PFSK-1 (cell line): ENCODE measurements around the gene ITGA11.

Experiments used
- FOXP2 ChIP-seq: optimal IDR thresholded peaks from 2 replicates; pipeline ENCODE3; 2011; ENCODE audit warnings: borderline replicate concordance, control low read depth, inconsistent platforms; ENCODE audit not compliant: insufficient read depth; ENCODE audit errors: extremely low read length, extremely low read depth
- POLR2AphosphoS5 ChIP-seq: IDR thresholded peaks from 2 replicates; pipeline ENCODE4 v1.6.1; 2012; ENCODE audit warnings: low read depth, mild to moderate bottlenecking, control low read depth, low read length, moderate library complexity
- SIN3A ChIP-seq: IDR thresholded peaks from 2 replicates; pipeline ENCODE4 v1.6.1; 2012; ENCODE audit warnings: mild to moderate bottlenecking, low read length, moderate library complexity, borderline replicate concordance; ENCODE audit not compliant: insufficient read depth
- TAF1 ChIP-seq: IDR thresholded peaks from 2 replicates; pipeline ENCODE4 v1.6.1; 2012; ENCODE audit warnings: low read length, control low read depth, borderline replicate concordance; ENCODE audit not compliant: insufficient read depth
- TF ChIP-seq, protein P1 (sequence below), 2 experiments: IDR thresholded peaks; 2 replicates each; pipeline versions ENCODE4 v1.6.1 to v1.8.0; 2011 to 2012; ENCODE audit warnings: low read depth in 2 of 2, low read length in 2 of 2, control low read depth in 1 of 2, inconsistent platforms in 1 of 2, mild to moderate bottlenecking in 1 of 2, moderate library complexity in 1 of 2; ENCODE audit not compliant: insufficient read depth in 1 of 2

Gene ITGA11

DNA sequence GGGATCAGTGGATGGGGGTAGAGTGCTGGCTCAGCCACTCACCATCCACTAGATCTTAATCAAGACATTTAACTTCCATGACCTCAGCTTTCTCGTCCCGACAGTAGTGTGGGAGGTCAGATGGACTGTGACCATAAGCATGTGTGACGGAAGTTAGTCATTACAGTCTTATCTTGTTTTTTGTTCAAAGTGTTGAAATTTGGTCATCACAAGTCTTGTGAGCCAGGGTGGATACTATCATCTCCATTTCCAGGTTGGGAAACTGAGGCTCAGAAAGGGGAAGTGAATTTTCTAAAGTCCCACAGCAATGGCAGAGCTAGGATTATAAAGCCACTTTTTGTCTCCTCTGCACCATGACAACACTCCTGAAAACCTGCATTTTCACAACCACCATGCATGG is 32.0 kb upstream of the ITGA11 start:
- TF ChIP-seq TAF1 (peak; percentile 26; the same call in 1 of the 2 replicates), FOXP2 (no peak), SIN3A (no peak), POLR2AphosphoS5 (no peak)
- TF ChIP-seq, protein P1, sequence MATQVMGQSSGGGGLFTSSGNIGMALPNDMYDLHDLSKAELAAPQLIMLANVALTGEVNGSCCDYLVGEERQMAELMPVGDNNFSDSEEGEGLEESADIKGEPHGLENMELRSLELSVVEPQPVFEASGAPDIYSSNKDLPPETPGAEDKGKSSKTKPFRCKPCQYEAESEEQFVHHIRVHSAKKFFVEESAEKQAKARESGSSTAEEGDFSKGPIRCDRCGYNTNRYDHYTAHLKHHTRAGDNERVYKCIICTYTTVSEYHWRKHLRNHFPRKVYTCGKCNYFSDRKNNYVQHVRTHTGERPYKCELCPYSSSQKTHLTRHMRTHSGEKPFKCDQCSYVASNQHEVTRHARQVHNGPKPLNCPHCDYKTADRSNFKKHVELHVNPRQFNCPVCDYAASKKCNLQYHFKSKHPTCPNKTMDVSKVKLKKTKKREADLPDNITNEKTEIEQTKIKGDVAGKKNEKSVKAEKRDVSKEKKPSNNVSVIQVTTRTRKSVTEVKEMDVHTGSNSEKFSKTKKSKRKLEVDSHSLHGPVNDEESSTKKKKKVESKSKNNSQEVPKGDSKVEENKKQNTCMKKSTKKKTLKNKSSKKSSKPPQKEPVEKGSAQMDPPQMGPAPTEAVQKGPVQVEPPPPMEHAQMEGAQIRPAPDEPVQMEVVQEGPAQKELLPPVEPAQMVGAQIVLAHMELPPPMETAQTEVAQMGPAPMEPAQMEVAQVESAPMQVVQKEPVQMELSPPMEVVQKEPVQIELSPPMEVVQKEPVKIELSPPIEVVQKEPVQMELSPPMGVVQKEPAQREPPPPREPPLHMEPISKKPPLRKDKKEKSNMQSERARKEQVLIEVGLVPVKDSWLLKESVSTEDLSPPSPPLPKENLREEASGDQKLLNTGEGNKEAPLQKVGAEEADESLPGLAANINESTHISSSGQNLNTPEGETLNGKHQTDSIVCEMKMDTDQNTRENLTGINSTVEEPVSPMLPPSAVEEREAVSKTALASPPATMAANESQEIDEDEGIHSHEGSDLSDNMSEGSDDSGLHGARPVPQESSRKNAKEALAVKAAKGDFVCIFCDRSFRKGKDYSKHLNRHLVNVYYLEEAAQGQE (IDR thresholded peaks at IDR 0.05; ENCODE audit: insufficient read depth in 1 of 2, low read depth in 2 of 2, low read length in 2 of 2): 0 out of 4 replicates have a peak, but pooled peaks of 1 of the 2 experiments have one; percentile 45

DNA sequence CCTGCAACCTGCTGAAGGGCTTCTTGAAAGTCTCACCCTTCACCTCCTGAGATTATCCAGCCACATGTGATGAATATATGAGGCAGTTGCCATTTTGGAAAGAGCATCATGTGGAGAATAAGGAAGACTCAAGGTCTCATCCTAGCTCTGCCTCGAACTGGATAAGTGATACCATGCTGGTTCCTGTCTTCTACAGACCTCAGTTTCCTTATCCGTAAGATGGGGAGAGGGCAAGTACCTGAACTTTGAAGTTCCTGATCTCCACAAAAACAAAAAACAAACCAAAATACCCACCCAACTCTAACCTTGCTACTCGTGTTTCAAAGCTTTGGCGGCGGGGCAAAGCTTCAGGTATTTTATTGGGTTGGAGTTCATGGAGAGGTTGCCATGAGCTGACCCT is 31.5 kb upstream of the ITGA11 start:
- TF ChIP-seq SIN3A: no peak
- TF ChIP-seq POLR2AphosphoS5: no peak
- TF ChIP-seq TAF1: no peak
- no peak for TF ChIP-seq FOXP2
- TF ChIP-seq, protein P1 (IDR thresholded peaks at IDR 0.05; ENCODE audit: insufficient read depth in 1 of 2, low read depth in 2 of 2, low read length in 2 of 2): no peak

DNA sequence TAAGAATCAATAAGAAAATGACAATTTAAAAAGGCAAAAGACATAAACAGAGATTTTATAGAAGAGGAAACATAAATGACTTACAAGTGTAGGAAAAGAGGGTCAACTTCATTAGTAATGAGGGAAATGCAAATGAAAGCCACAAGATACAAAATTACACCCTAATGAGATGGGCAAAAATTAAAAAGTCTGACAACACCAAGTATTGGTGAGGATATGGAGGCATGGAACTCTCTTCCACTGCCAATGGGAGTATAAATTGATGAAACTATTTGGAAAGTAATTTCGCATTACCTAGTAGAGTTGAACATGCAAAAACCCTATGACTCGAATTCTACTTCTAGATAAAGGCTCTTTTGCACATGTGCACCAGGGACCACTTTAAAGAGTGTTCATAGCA is 28.2 kb upstream of the ITGA11 start:
- TF ChIP-seq TAF1: no peak
- TF ChIP-seq POLR2AphosphoS5: no peak
- TF ChIP-seq, protein P1 (IDR thresholded peaks at IDR 0.05; ENCODE audit: insufficient read depth in 1 of 2, low read depth in 2 of 2, low read length in 2 of 2): no peak
- no peak for TF ChIP-seq FOXP2
- TF ChIP-seq SIN3A: no peak

DNA sequence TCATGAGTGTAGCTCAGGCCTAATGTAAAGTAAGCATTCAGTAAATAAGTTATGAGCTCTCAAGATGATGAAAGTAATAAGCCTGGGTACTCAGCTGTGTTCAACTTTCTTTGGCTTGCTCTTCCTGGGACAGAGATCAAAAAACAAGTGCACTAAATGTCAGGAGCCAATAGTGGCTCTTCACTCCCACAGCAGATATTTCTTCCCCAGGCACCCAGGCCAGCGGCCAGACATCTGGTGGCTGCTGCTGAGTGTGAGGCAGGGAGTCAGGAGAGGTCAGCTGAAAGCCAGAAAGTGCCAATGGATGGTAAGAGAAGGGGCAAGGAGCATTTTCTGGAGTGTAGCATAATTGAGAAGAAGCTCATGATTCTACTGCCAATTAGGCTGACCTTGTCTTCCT is 18.2 kb upstream of the ITGA11 start:
- TF ChIP-seq, protein P1 (IDR thresholded peaks at IDR 0.05; ENCODE audit: insufficient read depth in 1 of 2, low read depth in 2 of 2, low read length in 2 of 2): no peak
- TF ChIP-seq TAF1: no peak
- no peak for TF ChIP-seq FOXP2
- no peak for TF ChIP-seq SIN3A
- no peak for TF ChIP-seq POLR2AphosphoS5

DNA sequence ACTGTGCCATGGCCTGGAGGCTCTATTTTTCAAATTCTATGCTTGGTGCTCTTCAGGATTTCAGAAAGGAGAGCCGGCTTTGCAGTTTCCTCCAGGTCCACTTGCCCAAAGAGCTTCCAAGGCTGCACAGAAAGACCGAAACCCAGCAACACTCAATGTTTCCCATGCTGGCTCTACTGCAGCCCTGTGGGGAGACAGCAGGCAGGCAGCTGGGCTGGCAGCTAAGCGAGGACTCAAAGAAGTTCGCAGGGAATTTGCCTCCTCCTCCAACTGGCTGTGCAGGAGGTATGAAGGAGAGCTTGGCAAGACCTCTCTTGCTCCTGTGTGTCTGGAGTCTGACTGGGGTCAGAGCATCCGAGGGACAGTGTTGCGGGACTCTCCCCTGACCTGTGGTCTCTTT is 17.4 kb upstream of the ITGA11 start:
- no peak for TF ChIP-seq TAF1
- TF ChIP-seq, protein P1 (IDR thresholded peaks at IDR 0.05; ENCODE audit: insufficient read depth in 1 of 2, low read depth in 2 of 2, low read length in 2 of 2): no peak
- TF ChIP-seq POLR2AphosphoS5: no peak
- TF ChIP-seq SIN3A: no peak
- TF ChIP-seq FOXP2: no peak
